HG03039 (cell line): ENCODE measurements around the gene NSG2.

Source experiments
- ATAC-seq: cut with Tn5 transposase; IDR thresholded peaks from one replicate; pipeline ENCODE4 v1.9.1; 2021; ENCODE audit warnings: mild to moderate bottlenecking, moderate library complexity; ENCODE audit not compliant: unreplicated experiment

NSG2 gene

DNA sequence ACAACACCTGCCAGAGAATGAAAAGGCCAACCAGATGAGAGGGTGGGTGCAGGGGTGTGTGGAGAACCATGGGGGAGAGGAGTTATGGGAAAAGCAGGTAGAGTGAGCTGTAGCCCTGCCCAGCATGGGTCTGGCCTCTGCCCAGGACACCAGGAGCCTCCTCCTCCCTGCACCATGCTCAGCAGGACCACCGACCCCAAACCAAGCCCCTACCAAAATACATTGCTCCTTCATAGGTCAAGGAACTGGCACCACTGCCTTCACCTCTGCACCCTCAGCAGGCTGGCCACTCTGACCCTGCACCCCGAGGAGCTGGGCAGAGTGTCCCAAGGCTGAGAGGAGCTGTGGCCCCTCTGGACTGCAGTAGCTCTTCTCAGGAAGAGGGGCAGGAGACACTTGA, 102.0 kb downstream of the NSG2 start:
- no peak for ATAC-seq

GRCh38 chr5:174148721-174149120, 103.2 kb downstream of the NSG2 start:
- no peak for ATAC-seq

DNA sequence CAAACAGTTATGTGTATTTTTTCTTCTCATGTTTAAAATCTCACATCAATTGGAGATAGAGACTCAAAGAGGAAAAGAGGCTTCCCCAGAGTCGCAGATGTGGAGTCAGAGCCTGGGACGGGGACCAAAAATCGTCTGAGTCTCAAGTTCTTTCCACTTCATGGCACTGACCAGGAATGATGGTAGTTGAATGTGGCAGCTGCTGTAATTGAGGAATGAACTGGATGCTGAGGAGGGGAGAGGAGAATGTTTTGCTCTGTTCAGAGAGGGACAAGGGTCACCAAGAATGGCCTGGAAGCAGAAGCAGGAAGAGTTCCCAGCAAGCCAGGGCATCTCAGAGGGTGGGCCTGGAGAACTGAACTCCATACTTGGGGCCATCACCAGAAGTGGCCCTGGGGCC, 103.9 kb downstream of the NSG2 start:
- ATAC-seq, result no peak

DNA sequence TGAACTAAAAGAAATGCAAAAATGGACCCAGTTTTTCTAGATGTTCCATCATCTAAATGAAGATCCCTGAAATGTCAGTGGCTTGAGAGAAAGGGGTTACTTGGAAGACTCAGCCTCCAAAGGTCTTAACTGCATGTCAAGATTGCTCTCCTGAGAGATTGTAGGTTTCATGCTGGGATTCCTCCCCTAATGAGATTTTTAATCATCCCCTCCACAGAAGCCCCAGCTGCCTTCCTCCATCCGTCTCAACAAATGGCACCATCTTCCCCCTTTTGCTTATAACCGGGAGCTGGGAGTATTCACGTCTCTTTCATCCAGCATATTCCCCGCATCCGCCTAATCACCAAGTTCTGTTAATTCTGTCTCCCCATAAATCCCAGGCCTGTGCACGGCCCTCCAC, 104.5 kb downstream of the NSG2 start:
- ATAC-seq, result no peak

- no peak for ATAC-seq
Measured at GRCh38 chr5:174151599-174152181, 106.2 kb downstream of the NSG2 start.

- ATAC-seq, result no peak
Measured at GRCh38 chr5:174154559-174154958, 109.1 kb downstream of the NSG2 start.

- no peak for ATAC-seq
Measured at GRCh38 chr5:174155281-174155680, 109.8 kb downstream of the NSG2 start.

DNA sequence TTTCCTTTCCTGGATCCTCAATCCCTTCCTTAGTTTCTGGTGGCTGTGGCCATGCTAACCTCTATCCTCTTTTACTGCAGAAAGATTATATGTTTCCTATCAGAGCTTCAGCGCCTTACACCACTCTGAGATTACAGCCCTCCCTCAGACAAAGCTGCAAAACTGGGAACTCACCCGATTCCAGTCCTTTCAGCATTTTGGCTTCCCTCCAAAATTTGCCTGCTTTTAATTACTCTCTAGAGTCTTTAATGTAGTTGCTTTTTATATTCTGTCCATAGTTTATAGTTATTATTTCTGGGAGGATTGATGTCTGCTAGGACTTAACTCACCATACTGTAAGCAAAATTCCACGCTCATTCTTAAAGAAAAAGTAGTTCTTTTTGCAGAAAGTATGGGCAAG, 110.2 kb downstream of the NSG2 start:
- ATAC-seq, result no peak

DNA sequence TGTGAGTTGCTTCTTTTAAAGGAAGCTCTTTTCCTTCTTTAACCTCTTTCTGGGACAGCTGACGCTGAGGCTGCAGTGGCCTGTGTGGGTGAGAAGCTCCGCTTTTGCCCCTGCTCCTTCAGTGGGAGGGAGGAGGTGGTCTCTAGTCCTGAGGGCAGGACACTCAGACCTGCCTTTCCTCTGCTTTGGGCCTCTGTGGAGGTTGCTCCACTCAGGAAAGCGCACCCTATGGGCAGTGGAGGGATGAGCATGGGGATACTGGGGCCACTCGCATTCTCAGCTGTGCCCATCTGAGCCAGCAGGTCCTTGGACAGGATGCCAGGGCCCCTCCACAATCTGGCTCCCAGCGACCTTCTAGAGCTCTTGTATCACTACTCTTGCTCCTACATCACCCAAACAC, 111.5 kb downstream of the NSG2 start:
- ATAC-seq, result no peak
